Type B pancreatic cell (in vitro differentiated cells): ENCODE measurements around the gene GPR108. TPM values are rescaled to one million over a fixed set of nuclear protein-coding genes. Genes with fewer than 3 reads are reported as not detected.

Source experiments
- DNase-seq: peaks from one replicate; pipeline ENCODE4 v3.0.0; 2021; ENCODE audit warnings: mixed read lengths; ENCODE audit not compliant: unreplicated experiment; ENCODE audit errors: extremely low spot score
- H3K27ac Mint-ChIP-seq: 2 replicates; pipeline ENCODE4 v1.8.0; 2021; ENCODE audit warnings: mild to moderate bottlenecking, mixed read lengths
- H3K27me3 Mint-ChIP-seq: 2 replicates; pipeline ENCODE4 v1.8.0; 2021; ENCODE audit warnings: mixed read lengths
- H3K36me3 Mint-ChIP-seq: 2 replicates; pipeline ENCODE4 v1.8.0; 2021; ENCODE audit warnings: mixed read lengths
- H3K4me1 Mint-ChIP-seq: one replicate; pipeline ENCODE4 v1.8.0; 2021; ENCODE audit warnings: mixed read lengths; ENCODE audit not compliant: unreplicated experiment
- H3K4me3 Mint-ChIP-seq: 2 replicates; pipeline ENCODE4 v1.8.0; 2021; ENCODE audit warnings: mild to moderate bottlenecking, mixed read lengths
- H3K9me3 Mint-ChIP-seq: 2 replicates; pipeline ENCODE4 v1.8.0; 2021; ENCODE audit warnings: mixed read lengths
- total RNA-seq: library from RNA; stranded (reverse); gene quantifications from 2 replicates; pipeline ENCODE4 v1.2.1, GENCODE V29; 2021; ENCODE audit warnings: low replicate concordance
- TF ChIP-seq, protein P1 (sequence below): fragments of 200-600 bp; sonication (generic); conservative IDR thresholded peaks from 2 replicates; pipeline ENCODE4 v1.5.0; 2021; ENCODE audit warnings: antibody characterized with exemption, mild to moderate bottlenecking

GPR108 gene
- total RNA-seq, 1 donor from 2014 or later = 55.4 TPM

DNA sequence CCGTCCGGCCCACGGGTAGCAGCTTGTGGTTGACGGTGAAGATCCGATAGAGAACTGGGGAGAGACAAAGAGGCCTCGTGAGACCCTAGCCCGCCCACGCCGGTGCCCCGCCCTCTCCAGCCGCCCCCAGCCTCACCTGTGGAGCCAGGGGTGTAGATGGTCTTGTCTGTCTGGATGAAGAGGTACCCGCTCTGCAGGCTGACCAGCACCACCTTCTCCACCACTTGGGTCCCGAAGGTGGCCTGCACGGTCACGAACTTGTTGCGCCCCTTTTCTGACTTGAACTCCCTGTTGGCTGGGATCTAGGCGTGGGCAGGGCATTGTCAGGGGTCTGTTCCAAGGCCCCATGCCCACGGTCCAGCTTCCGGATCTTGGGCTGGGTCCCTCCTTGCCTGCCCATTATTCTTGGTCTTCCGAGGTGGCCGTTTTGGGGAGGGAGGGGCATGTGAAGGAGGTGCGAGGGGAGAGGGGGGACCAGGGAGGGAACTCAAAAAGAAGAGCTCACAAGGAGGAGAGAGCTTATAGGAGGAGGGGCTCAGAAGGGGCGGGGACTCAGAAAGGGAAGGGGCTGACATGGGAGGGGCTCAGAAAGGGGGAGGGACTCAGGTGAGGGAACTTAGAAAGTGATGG is 19.2 kb downstream of the GPR108 start:
- Mint-ChIP-seq H3K4me1 (no peaks in the 10 kb centered on the region), H3K27ac (no peak overlapping the region), H3K27me3 (peaks cover 7% of the 10 kb centered on the region), H3K36me3 (no peaks in the 10 kb centered on the region), H3K4me3 (no peak overlapping the region), H3K9me3 (peaks cover 4% of the 10 kb centered on the region)
- TF ChIP-seq, protein P1, sequence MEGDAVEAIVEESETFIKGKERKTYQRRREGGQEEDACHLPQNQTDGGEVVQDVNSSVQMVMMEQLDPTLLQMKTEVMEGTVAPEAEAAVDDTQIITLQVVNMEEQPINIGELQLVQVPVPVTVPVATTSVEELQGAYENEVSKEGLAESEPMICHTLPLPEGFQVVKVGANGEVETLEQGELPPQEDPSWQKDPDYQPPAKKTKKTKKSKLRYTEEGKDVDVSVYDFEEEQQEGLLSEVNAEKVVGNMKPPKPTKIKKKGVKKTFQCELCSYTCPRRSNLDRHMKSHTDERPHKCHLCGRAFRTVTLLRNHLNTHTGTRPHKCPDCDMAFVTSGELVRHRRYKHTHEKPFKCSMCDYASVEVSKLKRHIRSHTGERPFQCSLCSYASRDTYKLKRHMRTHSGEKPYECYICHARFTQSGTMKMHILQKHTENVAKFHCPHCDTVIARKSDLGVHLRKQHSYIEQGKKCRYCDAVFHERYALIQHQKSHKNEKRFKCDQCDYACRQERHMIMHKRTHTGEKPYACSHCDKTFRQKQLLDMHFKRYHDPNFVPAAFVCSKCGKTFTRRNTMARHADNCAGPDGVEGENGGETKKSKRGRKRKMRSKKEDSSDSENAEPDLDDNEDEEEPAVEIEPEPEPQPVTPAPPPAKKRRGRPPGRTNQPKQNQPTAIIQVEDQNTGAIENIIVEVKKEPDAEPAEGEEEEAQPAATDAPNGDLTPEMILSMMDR = no peak
- no peak for DNase-seq

DNA sequence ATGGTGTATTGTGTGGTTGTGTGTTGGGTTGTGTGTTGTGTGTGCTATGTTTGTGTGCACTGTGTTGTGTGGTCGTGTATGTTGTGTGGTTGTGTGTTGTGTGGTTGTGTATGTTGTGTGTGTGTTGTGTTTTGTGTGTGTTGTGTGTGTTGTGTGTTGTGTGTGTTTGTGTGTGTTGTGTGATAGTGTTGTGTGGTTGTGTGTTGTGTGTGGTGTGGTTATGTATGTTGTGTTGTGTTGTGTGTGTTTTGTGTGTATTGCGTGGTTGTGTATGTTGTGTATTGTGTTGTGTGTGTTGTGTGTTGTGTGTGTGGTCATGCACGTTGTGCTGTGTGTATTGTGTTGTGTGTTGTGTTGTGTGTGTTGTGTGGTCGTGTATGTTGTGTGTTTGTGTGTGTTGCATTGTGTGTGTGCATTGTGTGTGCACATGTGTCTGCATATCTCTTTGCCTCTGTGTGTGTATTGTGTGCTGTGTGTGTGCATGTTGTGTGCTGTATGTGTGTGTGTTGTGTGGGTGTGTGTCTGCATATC is 19.9 kb downstream of the GPR108 start:
- no peak overlapping the region for H3K4me3 Mint-ChIP-seq
- peaks cover 13% of the 10 kb centered on the region for H3K27me3 Mint-ChIP-seq
- DNase-seq = no peak
- no peak overlapping the region for H3K27ac Mint-ChIP-seq
- TF ChIP-seq, protein P1 = no peak
- no peaks in the 10 kb centered on the region for H3K4me1 Mint-ChIP-seq
- H3K9me3 Mint-ChIP-seq = peaks cover 4% of the 10 kb centered on the region
- H3K36me3 Mint-ChIP-seq = no peaks in the 10 kb centered on the region

DNA sequence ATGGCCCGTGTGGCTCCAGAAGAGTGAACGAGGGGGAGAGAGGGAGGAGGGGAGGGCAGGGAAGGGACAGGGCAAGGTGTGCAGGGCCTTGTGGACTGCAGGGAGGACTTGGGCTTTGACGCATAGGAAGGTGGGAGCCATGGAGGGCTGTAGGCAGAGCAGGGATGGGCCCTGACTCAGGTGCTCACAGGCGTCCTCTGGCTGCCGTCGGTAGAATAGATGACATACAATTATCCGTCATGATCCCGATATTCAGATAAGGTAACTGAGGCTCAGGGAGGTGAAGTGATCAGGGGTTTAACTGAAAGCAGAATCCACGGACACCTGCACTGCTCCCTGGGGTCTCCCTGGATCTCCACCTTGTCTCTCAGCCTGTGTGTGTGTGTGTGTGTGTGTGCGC is 20.3 kb downstream of the GPR108 start:
- no peak overlapping the region for H3K4me3 Mint-ChIP-seq
- TF ChIP-seq, protein P1 = no peak
- no peaks in the 10 kb centered on the region for H3K36me3 Mint-ChIP-seq
- no peak overlapping the region for H3K27ac Mint-ChIP-seq
- peaks cover 4% of the 10 kb centered on the region for H3K9me3 Mint-ChIP-seq
- H3K4me1 Mint-ChIP-seq = no peaks in the 10 kb centered on the region
- peaks cover 18% of the 10 kb centered on the region for H3K27me3 Mint-ChIP-seq
- DNase-seq = no peak

DNA sequence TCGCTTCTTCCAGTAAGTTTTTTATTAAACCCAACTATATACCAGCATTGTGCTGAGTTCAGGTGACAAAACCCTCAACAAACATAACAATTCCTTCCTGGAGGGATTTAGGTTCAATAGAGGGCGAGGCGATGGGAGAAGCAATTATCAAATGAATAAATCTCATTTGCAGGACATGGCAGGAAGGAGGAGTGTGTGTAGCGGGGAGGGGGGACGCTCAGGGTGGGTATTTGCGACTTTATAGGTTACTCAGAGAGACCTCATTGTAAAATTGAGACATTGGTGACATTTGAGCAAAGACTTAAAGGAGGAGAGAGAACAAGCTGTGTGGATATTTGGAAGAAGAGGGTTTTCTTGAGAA is 20.8 kb downstream of the GPR108 start:
- Mint-ChIP-seq H3K9me3 (peaks cover 4% of the 10 kb centered on the region), H3K27me3 (peaks cover 21% of the 10 kb centered on the region), H3K4me1 (no peaks in the 10 kb centered on the region), H3K36me3 (no peaks in the 10 kb centered on the region), H3K27ac (no peak overlapping the region), H3K4me3 (no peak overlapping the region)
- TF ChIP-seq, protein P1 = no peak
- no peak for DNase-seq

DNA sequence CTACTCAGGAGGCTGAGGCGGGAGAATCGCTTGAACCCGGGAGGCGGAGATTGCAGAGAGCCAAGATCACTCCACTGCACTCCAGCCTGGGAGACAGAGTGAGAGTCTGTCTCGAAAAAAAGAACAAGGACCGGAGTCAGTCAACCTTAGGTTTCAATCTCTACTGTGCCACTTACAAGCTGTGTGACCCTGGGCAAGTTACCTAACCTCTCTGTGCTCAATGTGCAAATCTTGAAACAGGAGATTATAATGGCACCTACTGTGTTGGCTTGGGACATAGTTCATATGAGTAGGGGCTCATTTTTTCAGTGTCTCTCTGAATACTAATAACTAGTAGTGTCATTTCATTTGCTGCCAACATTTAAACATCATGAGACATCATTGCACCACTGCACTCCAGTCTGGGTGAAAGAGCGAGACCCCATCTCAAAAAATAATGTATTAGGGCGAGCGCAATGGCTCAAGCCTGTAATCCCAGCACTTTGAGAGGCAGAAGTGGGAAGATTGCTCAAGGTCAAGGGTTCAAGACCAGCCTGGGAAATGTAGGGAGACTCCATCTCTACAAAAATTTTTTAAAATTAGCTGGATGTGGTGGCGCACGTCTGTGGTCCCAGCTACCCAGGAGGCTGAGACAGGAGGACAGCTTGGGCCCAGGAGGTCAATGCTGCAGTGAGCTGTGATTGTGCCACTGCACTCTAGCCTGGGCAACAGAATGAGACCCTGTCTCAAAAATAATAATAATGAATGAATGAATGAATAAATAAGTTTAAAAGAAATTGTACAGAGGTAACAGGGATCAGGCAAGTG is 22.4 kb downstream of the GPR108 start:
- Mint-ChIP-seq H3K4me3 (no peak overlapping the region), H3K9me3 (peaks cover 4% of the 10 kb centered on the region), H3K27me3 (peaks cover 36% of the 10 kb centered on the region), H3K27ac (no peak overlapping the region), H3K36me3 (no peaks in the 10 kb centered on the region), H3K4me1 (no peaks in the 10 kb centered on the region)
- TF ChIP-seq, protein P1 = no peak
- DNase-seq = no peak
